ENCODE data around the gene EXOC8. TPM values are rescaled to one million over a fixed set of nuclear protein-coding genes. Genes with fewer than 3 reads are reported as not detected.

The EXOC8 gene
- total RNA-seq, 3 donors from 2014 or later = 14.5 to 18.4 (median 14.5) TPM

DNA sequence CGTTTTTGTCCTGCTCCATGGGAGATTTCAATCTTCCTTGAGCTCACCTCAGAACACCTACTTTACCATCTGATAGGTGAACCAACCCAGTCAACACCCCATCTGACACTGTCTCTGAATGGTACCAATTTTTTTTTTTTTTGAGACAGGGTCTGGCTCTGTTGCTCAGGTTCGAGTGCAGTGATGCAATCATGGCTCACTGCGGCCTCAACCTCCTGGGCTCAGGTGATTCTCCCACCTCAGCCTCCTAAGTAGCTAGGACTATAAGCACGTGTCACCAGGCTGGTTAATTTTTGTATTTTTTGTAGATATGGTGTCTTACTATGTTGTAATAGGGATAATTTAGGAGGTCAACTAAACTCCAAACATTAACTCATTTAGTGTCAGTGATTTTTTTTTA, 36.7 kb upstream of the EXOC8 start:
- DNase-seq (no peak), ATAC-seq (no peak)
- H3K36me3 ChIP-seq (ENCODE audit: low read depth) = no peaks in the 10 kb centered on the region
- TF ChIP-seq, protein P1, sequence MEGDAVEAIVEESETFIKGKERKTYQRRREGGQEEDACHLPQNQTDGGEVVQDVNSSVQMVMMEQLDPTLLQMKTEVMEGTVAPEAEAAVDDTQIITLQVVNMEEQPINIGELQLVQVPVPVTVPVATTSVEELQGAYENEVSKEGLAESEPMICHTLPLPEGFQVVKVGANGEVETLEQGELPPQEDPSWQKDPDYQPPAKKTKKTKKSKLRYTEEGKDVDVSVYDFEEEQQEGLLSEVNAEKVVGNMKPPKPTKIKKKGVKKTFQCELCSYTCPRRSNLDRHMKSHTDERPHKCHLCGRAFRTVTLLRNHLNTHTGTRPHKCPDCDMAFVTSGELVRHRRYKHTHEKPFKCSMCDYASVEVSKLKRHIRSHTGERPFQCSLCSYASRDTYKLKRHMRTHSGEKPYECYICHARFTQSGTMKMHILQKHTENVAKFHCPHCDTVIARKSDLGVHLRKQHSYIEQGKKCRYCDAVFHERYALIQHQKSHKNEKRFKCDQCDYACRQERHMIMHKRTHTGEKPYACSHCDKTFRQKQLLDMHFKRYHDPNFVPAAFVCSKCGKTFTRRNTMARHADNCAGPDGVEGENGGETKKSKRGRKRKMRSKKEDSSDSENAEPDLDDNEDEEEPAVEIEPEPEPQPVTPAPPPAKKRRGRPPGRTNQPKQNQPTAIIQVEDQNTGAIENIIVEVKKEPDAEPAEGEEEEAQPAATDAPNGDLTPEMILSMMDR (IDR thresholded peaks at IDR 0.05) = no peak
- intact Hi-C loops (cut with DNase I, micrococcal nuclease) = no loop called here
- H3K9me3 ChIP-seq = no peaks in the 10 kb centered on the region
- no peaks in the 10 kb centered on the region for H3K4me1 ChIP-seq (ENCODE audit: low read depth)
- H3K4me3 ChIP-seq = no peak overlapping the region

DNA sequence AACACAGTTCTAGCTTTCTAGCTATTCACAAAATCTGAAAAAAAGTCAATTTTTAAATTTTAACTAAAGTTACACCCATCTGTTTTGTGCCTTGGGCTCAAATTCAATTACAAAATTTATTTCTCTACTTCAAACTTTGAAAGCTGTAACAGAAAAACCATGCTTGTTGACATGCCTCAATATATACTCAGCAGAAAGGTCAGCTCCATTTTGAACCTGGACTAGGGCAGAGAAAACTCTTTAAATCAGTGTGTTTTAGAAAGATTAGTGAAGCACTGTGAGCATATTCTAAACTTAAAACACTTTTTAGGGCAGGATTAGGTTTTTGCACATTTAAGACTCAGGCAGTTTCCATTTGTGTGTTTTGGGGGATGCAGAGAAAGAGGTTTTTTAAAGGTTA, 34.8 kb upstream of the EXOC8 start:
- intact Hi-C loops (cut with DNase I, micrococcal nuclease) = no loop called here
- no peak for DNase-seq
- no peaks in the 10 kb centered on the region for H3K36me3 ChIP-seq (ENCODE audit: low read depth)
- H3K9me3 ChIP-seq = no peaks in the 10 kb centered on the region
- TF ChIP-seq, protein P1 (IDR thresholded peaks at IDR 0.05) = no peak
- H3K4me1 ChIP-seq (ENCODE audit: low read depth) = no peaks in the 10 kb centered on the region
- ATAC-seq = no peak
- H3K4me3 ChIP-seq = no peak overlapping the region

DNA sequence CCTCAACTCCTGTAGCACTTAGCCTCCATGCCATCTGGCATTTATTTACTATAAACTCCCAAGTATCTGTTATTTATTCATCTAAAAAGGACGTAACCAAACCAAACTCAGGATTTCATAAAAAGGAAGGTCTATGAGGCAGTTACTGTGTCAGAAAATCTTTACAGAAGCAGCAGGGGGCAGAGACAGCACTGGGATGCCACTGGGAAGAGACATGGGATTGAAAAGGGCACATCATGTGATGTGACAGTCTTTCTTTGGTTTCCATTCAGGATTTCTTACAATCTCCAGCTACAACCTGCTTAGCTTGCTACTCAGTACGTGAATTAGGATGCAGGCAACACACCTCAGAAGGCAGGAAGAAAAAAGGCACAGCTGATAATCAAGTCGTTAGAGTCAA, 31.6 kb upstream of the EXOC8 start:
- no peaks in the 10 kb centered on the region for H3K36me3 ChIP-seq (ENCODE audit: low read depth)
- intact Hi-C loops (cut with DNase I, micrococcal nuclease) = no loop called here
- no peaks in the 10 kb centered on the region for H3K9me3 ChIP-seq
- H3K4me1 ChIP-seq (ENCODE audit: low read depth) = no peaks in the 10 kb centered on the region
- DNase-seq = no peak
- H3K4me3 ChIP-seq = no peak overlapping the region
- ATAC-seq = no peak
- TF ChIP-seq, protein P1 (IDR thresholded peaks at IDR 0.05) = no peak

DNA sequence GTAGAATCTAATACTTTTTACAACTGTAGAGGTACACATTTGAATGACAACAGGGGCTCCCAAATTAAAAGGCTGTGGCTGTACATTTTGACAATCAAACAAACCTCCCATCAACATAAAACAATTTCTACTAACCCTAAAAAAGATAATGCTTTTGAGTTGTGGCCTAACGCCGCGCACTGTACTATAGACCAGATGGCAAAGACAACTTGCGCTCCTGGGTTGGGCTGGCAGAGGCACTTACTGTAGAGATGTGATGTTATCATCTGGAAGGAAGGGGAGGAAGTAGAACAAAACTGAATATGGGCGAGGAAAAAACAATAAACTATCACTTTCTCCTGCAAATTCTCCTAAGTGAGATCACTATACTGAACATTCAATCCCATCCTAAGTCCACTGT, 26.5 kb upstream of the EXOC8 start:
- no peaks in the 10 kb centered on the region for H3K9me3 ChIP-seq
- TF ChIP-seq, protein P1 (IDR thresholded peaks at IDR 0.05) = no peak
- ATAC-seq (no peak), DNase-seq (no peak)
- H3K36me3 ChIP-seq (ENCODE audit: low read depth) = no peaks in the 10 kb centered on the region
- no peak overlapping the region for H3K4me3 ChIP-seq
- no peaks in the 10 kb centered on the region for H3K4me1 ChIP-seq (ENCODE audit: low read depth)
- intact Hi-C loops (cut with DNase I, micrococcal nuclease) = loop anchor here in 1 of 2 donors (5.0 kb wide), 1 partner anchor 228 kb away; no protein-coding TSS in a partner anchor

DNA sequence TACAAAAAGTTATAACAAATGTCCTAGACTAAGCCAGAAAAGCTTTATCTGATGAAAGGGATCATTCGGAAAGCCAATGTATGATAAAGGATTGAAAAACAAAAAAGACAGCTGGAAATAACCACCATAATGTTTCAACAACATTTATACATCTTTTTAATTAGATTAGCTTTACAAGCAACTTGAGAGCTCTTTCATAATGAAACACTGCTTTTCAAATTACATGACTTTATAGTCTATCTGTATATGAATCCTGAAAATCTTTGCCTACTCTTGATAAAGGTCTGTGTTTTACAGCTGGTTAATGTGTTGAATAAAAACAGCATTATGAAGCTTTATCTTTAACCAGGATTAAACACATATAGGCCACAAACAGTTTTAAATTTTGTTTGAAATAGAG, 26.0 kb upstream of the EXOC8 start:
- no peaks in the 10 kb centered on the region for H3K9me3 ChIP-seq
- ATAC-seq (no peak), DNase-seq (no peak)
- intact Hi-C loops (cut with DNase I, micrococcal nuclease) = loop anchor here in 1 of 2 donors (5.0 kb wide), 1 partner anchor 229 kb away; no protein-coding TSS in a partner anchor
- H3K4me1 ChIP-seq (ENCODE audit: low read depth) = no peaks in the 10 kb centered on the region
- TF ChIP-seq, protein P1 (IDR thresholded peaks at IDR 0.05) = no peak
- no peaks in the 10 kb centered on the region for H3K36me3 ChIP-seq (ENCODE audit: low read depth)
- no peak overlapping the region for H3K4me3 ChIP-seq

DNA sequence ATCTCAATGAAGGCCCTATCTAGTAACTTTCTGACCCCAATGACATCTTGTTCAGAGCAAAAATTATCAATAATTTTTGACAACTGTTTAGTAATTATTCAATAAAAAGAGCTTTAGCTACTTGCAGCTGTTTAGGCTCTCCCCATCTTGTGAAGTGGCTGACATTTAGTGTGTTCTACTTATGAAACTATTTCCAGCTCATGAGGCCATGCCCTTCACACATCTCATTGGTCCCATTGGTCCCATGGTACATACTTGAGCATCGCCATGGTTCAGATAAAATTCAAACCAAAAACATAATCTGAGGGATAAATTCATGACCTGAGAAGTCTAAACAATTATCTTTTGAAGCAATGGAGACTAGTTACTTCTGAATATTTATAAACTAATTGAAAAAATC, 24.7 kb upstream of the EXOC8 start:
- Histone ChIP-seq H3K4me3 (no peak overlapping the region), H3K9me3 (no peaks in the 10 kb centered on the region), H3K4me1 (ENCODE audit: low read depth) (no peaks in the 10 kb centered on the region), H3K36me3 (ENCODE audit: low read depth) (no peaks in the 10 kb centered on the region)
- TF ChIP-seq, protein P1 (IDR thresholded peaks at IDR 0.05) = no peak
- intact Hi-C loops (cut with DNase I, micrococcal nuclease) = loop anchor here in 1 of 2 donors (5.0 kb wide), 1 partner anchor 230 kb away; no protein-coding TSS in a partner anchor
- DNase-seq (no peak), ATAC-seq (no peak)
